ENCODE results near the gene PTBP3. TPM values are rescaled to one million over a fixed set of nuclear protein-coding genes. Genes with fewer than 3 reads are reported as not detected.

PTBP3 gene
- total and polyA plus RNA-seq, 2 donors (not counting 1 experiment from before 2014, with no cell fraction given), result 16.7 to 28.7 TPM

GRCh38 chr9:112316258-112316943, 17.0 kb downstream of the PTBP3 start:
- no peak for DNase-seq (ENCODE audit: low read depth in 2 of 2)
- no peaks in the 10 kb centered on the region for H4K20me1 ChIP-seq (ENCODE audit: control insufficient read depth, extremely low read depth, insufficient read depth, low read length)
- no peak overlapping the region for H3K27ac ChIP-seq (ENCODE audit: insufficient read depth, low read length)
- no peak overlapping the region for H3K4me2 ChIP-seq (ENCODE audit: extremely low read depth, insufficient read depth, low read length)
- TF ChIP-seq CTCF (conservative IDR thresholded peaks at IDR 0.05 in 1 of 2, IDR thresholded peaks at IDR 0.05 in 1 of 2; ENCODE audit: low read depth in 1 of 2, low read length in 2 of 2) (no peak), EZH2 (IDR thresholded peaks at IDR 0.05; ENCODE audit: low read length, missing control alignments) (no peak)
- H3K9ac ChIP-seq (ENCODE audit: insufficient read depth, low read length), result no peak overlapping the region
- no peaks in the 10 kb centered on the region for H3K27me3 ChIP-seq (ENCODE audit: control insufficient read depth, insufficient read depth, low read length)
- H3K36me3 ChIP-seq (ENCODE audit: control insufficient read depth, insufficient read depth, low read length), result no peaks in the 10 kb centered on the region
- H3K79me2 ChIP-seq (ENCODE audit: control insufficient read depth, insufficient read depth, low read length), result peaks cover 76% of the 10 kb centered on the region
- H3K4me1 ChIP-seq (ENCODE audit: control insufficient read depth, extremely low read depth, insufficient read depth, low read length), result no peaks in the 10 kb centered on the region
- no peak overlapping the region for H2AFZ ChIP-seq (ENCODE audit: low read length)
- H3K9me3 ChIP-seq (ENCODE audit: control insufficient read depth, insufficient read depth, low read depth, low read length), result no peaks in the 10 kb centered on the region
- H3K4me3 ChIP-seq (replicated peaks in 1 of 4; ENCODE audit: control extremely low read depth in 1 of 4, insufficient read depth in 1 of 4, low read depth in 3 of 4, low read length in 4 of 4), result no peak overlapping the region

GRCh38 chr9:112315331-112316257, 17.8 kb downstream of the PTBP3 start:
- Histone ChIP-seq H3K4me1 (ENCODE audit: control insufficient read depth, extremely low read depth, insufficient read depth, low read length) (no peaks in the 10 kb centered on the region), H3K36me3 (ENCODE audit: control insufficient read depth, insufficient read depth, low read length) (no peaks in the 10 kb centered on the region), H3K4me2 (ENCODE audit: extremely low read depth, insufficient read depth, low read length) (no peak overlapping the region), H2AFZ (ENCODE audit: low read length) (no peak overlapping the region), H3K79me2 (ENCODE audit: control insufficient read depth, insufficient read depth, low read length) (peaks cover 81% of the 10 kb centered on the region), H3K9me3 (ENCODE audit: control insufficient read depth, insufficient read depth, low read depth, low read length) (no peaks in the 10 kb centered on the region), H3K27ac (ENCODE audit: insufficient read depth, low read length) (no peak overlapping the region), H3K4me3 (replicated peaks in 1 of 4; ENCODE audit: control extremely low read depth in 1 of 4, insufficient read depth in 1 of 4, low read depth in 3 of 4, low read length in 4 of 4) (no peak overlapping the region), H4K20me1 (ENCODE audit: control insufficient read depth, extremely low read depth, insufficient read depth, low read length) (no peaks in the 10 kb centered on the region), H3K27me3 (ENCODE audit: control insufficient read depth, insufficient read depth, low read length) (no peaks in the 10 kb centered on the region), H3K9ac (ENCODE audit: insufficient read depth, low read length) (no peak overlapping the region)
- no peak for DNase-seq (ENCODE audit: low read depth in 2 of 2)
- TF ChIP-seq CTCF (conservative IDR thresholded peaks at IDR 0.05 in 1 of 2, IDR thresholded peaks at IDR 0.05 in 1 of 2; ENCODE audit: low read depth in 1 of 2, low read length in 2 of 2) (no peak), EZH2 (IDR thresholded peaks at IDR 0.05; ENCODE audit: low read length, missing control alignments) (no peak)

GRCh38 chr9:112312139-112312538, 21.3 kb downstream of the PTBP3 start:
- no peak overlapping the region for H3K27ac ChIP-seq (ENCODE audit: insufficient read depth, low read length)

More at GRCh38 chr9:112312139-112312538, 21.3 kb downstream of the PTBP3 start:
- Histone ChIP-seq H3K27me3 (ENCODE audit: control insufficient read depth, insufficient read depth, low read length) (no peaks in the 10 kb centered on the region), H3K9me3 (ENCODE audit: control insufficient read depth, insufficient read depth, low read depth, low read length) (no peaks in the 10 kb centered on the region), H3K79me2 (ENCODE audit: control insufficient read depth, insufficient read depth, low read length) (peaks cover 75% of the 10 kb centered on the region), H3K9ac (ENCODE audit: insufficient read depth, low read length) (no peak overlapping the region), H3K4me3 (replicated peaks in 1 of 4; ENCODE audit: control extremely low read depth in 1 of 4, insufficient read depth in 1 of 4, low read depth in 3 of 4, low read length in 4 of 4) (no peak overlapping the region), H3K4me1 (ENCODE audit: control insufficient read depth, extremely low read depth, insufficient read depth, low read length) (no peaks in the 10 kb centered on the region), H4K20me1 (ENCODE audit: control insufficient read depth, extremely low read depth, insufficient read depth, low read length) (no peaks in the 10 kb centered on the region), H3K36me3 (ENCODE audit: control insufficient read depth, insufficient read depth, low read length) (no peaks in the 10 kb centered on the region), H2AFZ (ENCODE audit: low read length) (no peak overlapping the region), H3K4me2 (ENCODE audit: extremely low read depth, insufficient read depth, low read length) (no peak overlapping the region)
- no peak for TF ChIP-seq CTCF (conservative IDR thresholded peaks at IDR 0.05 in 1 of 2, IDR thresholded peaks at IDR 0.05 in 1 of 2; ENCODE audit: low read depth in 1 of 2, low read length in 2 of 2)
- TF ChIP-seq EZH2 (IDR thresholded peaks at IDR 0.05; ENCODE audit: low read length, missing control alignments), result no peak
- no peak for DNase-seq (ENCODE audit: low read depth in 2 of 2)

Measured in fibroblast of lung (primary cell).